GM12878 (cell line): ENCODE results near the gene ANKS4B. TPM values are rescaled to one million over a fixed set of nuclear protein-coding genes. Genes with fewer than 3 reads are reported as not detected.

Source experiments
- polyA plus RNA-seq, 11 experiments: library from polyadenylated mRNA; depleted of rRNA in 4 of 11; unstranded in 6 of 11; stranded (reverse) in 5 of 11; fragments of >200 nt; fragmentation: Nextera tagmentation in 4 of 11; fragmentation: Illumina TruSeq in 1 of 11; extraction: Ambion mirVana in 4 of 11; extraction: Trizol in 1 of 11; gene quantifications; 1 replicate in 1 of 11; 2 replicates in 10 of 11; pipeline versions ENCODE4 v1.2.1 to v1.2.3, GENCODE V29; 2011 to 2016; ENCODE audit warnings: inconsistent platforms in 2 of 11, missing spikeins in 2 of 11, low read depth in 1 of 11
- total RNA-seq, 4 experiments: library from RNA; depleted of rRNA in 3 of 4; stranded (reverse); fragments of >200 nt in 3 of 4; fragmentation: Illumina TruSeq in 1 of 4; extraction: Trizol in 1 of 4; gene quantifications; 2 replicates each; pipeline versions ENCODE4 v1.2.1 to v1.2.3, GENCODE V29; 2013 to 2021

ANKS4B gene
- total and polyA plus RNA-seq, 10 of the 15 experiments (the other 5 are each of a cell fraction or from before 2014, with no cell fraction given): 0.01 to 0.11 (median 0.05) TPM; not detected in 6

Other genes starting within 250 kb of the ANKS4B start
- gene DNAH3, start 82.9 kb upstream of the ANKS4B start, total RNA-seq (2014; rRNA removed): under 0.01 TPM in 1 of 2 replicates, not detected in the other
- 0.04 TPM in 1 of 2 replicates, not detected in the other for gene DNAH3, start 82.9 kb upstream of the ANKS4B start, total RNA-seq (2014; rRNA removed; fragmentation: Illumina TruSeq; extraction: Trizol)
- gene DNAH3, start 82.9 kb upstream of the ANKS4B start, total RNA-seq (2021): not detected in 2 replicates
- gene DNAH3, start 82.9 kb upstream of the ANKS4B start, polyA plus RNA-seq (2011; rRNA removed): 0.04 TPM in 1 of 2 replicates, not detected in the other
- 0.01 TPM in 1 of 2 replicates, not detected in the other for gene DNAH3, start 82.9 kb upstream of the ANKS4B start, polyA plus RNA-seq (2014; fragmentation: Illumina TruSeq; extraction: Trizol)
- under 1 TPM in 1 of 2 experiments, not detected in 1; under 0.01 TPM for gene DNAH3, start 82.9 kb upstream of the ANKS4B start, polyA plus RNA-seq (2014; fragmentation: Nextera tagmentation; extraction: Ambion mirVana)
- not detected in 2 replicates for gene DNAH3, start 82.9 kb upstream of the ANKS4B start, polyA plus RNA-seq (2014; rRNA removed)
- gene DNAH3, start 82.9 kb upstream of the ANKS4B start, polyA plus RNA-seq (2016; fragmentation: Nextera tagmentation; extraction: Ambion mirVana): under 1 TPM in 1 of 2 experiments, not detected in 1; 0.04 TPM
- 6.8 and 7.6 TPM in 2 replicates for gene LDAF1, start 75.0 kb upstream of the ANKS4B start, total RNA-seq (2014; rRNA removed)
- 6.3 and 7.3 TPM in 2 replicates for gene LDAF1, start 75.0 kb upstream of the ANKS4B start, total RNA-seq (2014; rRNA removed; fragmentation: Illumina TruSeq; extraction: Trizol)
- 6.5 and 7.9 TPM in 2 replicates for gene LDAF1, start 75.0 kb upstream of the ANKS4B start, total RNA-seq (2021)
- gene LDAF1, start 75.0 kb upstream of the ANKS4B start, polyA plus RNA-seq (2011; rRNA removed): 13.8 and 21.4 TPM in 2 replicates
- gene LDAF1, start 75.0 kb upstream of the ANKS4B start, polyA plus RNA-seq (2014; fragmentation: Illumina TruSeq; extraction: Trizol): 7.1 and 8.3 TPM in 2 replicates
- gene LDAF1, start 75.0 kb upstream of the ANKS4B start, polyA plus RNA-seq (2014; fragmentation: Nextera tagmentation; extraction: Ambion mirVana): 1 to 10 TPM; 6.8 to 8.3 TPM
- 6.2 and 6.8 TPM in 2 replicates for gene LDAF1, start 75.0 kb upstream of the ANKS4B start, polyA plus RNA-seq (2014; rRNA removed)
- gene LDAF1, start 75.0 kb upstream of the ANKS4B start, polyA plus RNA-seq (2016; fragmentation: Nextera tagmentation; extraction: Ambion mirVana): 1 to 10 TPM; 4.6 to 4.8 TPM
- 0.17 TPM in 1 of 2 replicates, not detected in the other for gene ZP2, start 22.1 kb upstream of the ANKS4B start, total RNA-seq (2014; rRNA removed)
- gene ZP2, start 22.1 kb upstream of the ANKS4B start, total RNA-seq (2014; rRNA removed; fragmentation: Illumina TruSeq; extraction: Trizol): 0.28 TPM in 1 of 2 replicates, not detected in the other
- 0.21 TPM in 1 of 2 replicates, not detected in the other for gene ZP2, start 22.1 kb upstream of the ANKS4B start, total RNA-seq (2021)
- 0.04 and 0.11 TPM in 2 replicates for gene ZP2, start 22.1 kb upstream of the ANKS4B start, polyA plus RNA-seq (2011; rRNA removed)
- gene ZP2, start 22.1 kb upstream of the ANKS4B start, polyA plus RNA-seq (2014; fragmentation: Illumina TruSeq; extraction: Trizol): 0.13 TPM in 1 of 2 replicates, not detected in the other
- gene ZP2, start 22.1 kb upstream of the ANKS4B start, polyA plus RNA-seq (2014; fragmentation: Nextera tagmentation; extraction: Ambion mirVana): under 1 TPM; 0.13 to 0.16 TPM
- gene ZP2, start 22.1 kb upstream of the ANKS4B start, polyA plus RNA-seq (2014; rRNA removed): 0.12 and 0.37 TPM in 2 replicates
- gene ZP2, start 22.1 kb upstream of the ANKS4B start, polyA plus RNA-seq (2016; fragmentation: Nextera tagmentation; extraction: Ambion mirVana): under 1 TPM; 0.31 to 0.33 TPM
- gene CRYM, start 44.6 kb downstream of the ANKS4B start, total RNA-seq (2014; rRNA removed): 5.8 and 6.1 TPM in 2 replicates
- gene CRYM, start 44.6 kb downstream of the ANKS4B start, total RNA-seq (2014; rRNA removed; fragmentation: Illumina TruSeq; extraction: Trizol): 3.4 and 4.0 TPM in 2 replicates
- gene CRYM, start 44.6 kb downstream of the ANKS4B start, total RNA-seq (2021): 4.8 and 5.1 TPM in 2 replicates
- 0.30 and 0.39 TPM in 2 replicates for gene CRYM, start 44.6 kb downstream of the ANKS4B start, polyA plus RNA-seq (2011; rRNA removed)
- 2.8 and 5.2 TPM in 2 replicates for gene CRYM, start 44.6 kb downstream of the ANKS4B start, polyA plus RNA-seq (2014; fragmentation: Illumina TruSeq; extraction: Trizol)
- 1 to 10 TPM; 2.3 to 3.0 TPM for gene CRYM, start 44.6 kb downstream of the ANKS4B start, polyA plus RNA-seq (2014; fragmentation: Nextera tagmentation; extraction: Ambion mirVana)
- gene CRYM, start 44.6 kb downstream of the ANKS4B start, polyA plus RNA-seq (2014; rRNA removed): 4.2 and 4.6 TPM in 2 replicates
- 1 to 10 TPM; 3.9 to 4.0 TPM for gene CRYM, start 44.6 kb downstream of the ANKS4B start, polyA plus RNA-seq (2016; fragmentation: Nextera tagmentation; extraction: Ambion mirVana)